Choroid plexus epithelial cell (primary cell): ENCODE measurements around the gene CADM1.

ENCODE experiments used
- DNase-seq: peaks from one replicate; pipeline ENCODE4 v3.0.0-alpha.2; 2010; ENCODE audit warnings: low read depth
- H3K4me3 ChIP-seq: 2 replicates; pipeline ENCODE4 v1.5.1; 2011; ENCODE audit warnings: low read depth, mild to moderate bottlenecking, control low read depth, low read length, moderate library complexity
- TF ChIP-seq, protein P1 (sequence below): conservative IDR thresholded peaks from 2 replicates; pipeline ENCODE4 v1.5.1; 2011; ENCODE audit warnings: low read depth, mild to moderate bottlenecking, control low read depth, inconsistent platforms, low read length, moderate library complexity

CADM1 gene

GRCh38 chr11:115144914-115145313, 359.3 kb downstream of the CADM1 start:
- DNase-seq = no peak
- TF ChIP-seq, protein P1, sequence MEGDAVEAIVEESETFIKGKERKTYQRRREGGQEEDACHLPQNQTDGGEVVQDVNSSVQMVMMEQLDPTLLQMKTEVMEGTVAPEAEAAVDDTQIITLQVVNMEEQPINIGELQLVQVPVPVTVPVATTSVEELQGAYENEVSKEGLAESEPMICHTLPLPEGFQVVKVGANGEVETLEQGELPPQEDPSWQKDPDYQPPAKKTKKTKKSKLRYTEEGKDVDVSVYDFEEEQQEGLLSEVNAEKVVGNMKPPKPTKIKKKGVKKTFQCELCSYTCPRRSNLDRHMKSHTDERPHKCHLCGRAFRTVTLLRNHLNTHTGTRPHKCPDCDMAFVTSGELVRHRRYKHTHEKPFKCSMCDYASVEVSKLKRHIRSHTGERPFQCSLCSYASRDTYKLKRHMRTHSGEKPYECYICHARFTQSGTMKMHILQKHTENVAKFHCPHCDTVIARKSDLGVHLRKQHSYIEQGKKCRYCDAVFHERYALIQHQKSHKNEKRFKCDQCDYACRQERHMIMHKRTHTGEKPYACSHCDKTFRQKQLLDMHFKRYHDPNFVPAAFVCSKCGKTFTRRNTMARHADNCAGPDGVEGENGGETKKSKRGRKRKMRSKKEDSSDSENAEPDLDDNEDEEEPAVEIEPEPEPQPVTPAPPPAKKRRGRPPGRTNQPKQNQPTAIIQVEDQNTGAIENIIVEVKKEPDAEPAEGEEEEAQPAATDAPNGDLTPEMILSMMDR = no peak
- no peak overlapping the region for H3K4me3 ChIP-seq

GRCh38 chr11:115144014-115144413, 360.2 kb downstream of the CADM1 start:
- H3K4me3 ChIP-seq = no peak overlapping the region
- TF ChIP-seq, protein P1 = no peak

GRCh38 chr11:115141231-115142114, 362.7 kb downstream of the CADM1 start:
- DNase-seq = no peak
- TF ChIP-seq, protein P1 = no peak
- H3K4me3 ChIP-seq = no peak overlapping the region

More at GRCh38 chr11:115144014-115144413, 360.2 kb downstream of the CADM1 start:
- no peak for DNase-seq

DNA sequence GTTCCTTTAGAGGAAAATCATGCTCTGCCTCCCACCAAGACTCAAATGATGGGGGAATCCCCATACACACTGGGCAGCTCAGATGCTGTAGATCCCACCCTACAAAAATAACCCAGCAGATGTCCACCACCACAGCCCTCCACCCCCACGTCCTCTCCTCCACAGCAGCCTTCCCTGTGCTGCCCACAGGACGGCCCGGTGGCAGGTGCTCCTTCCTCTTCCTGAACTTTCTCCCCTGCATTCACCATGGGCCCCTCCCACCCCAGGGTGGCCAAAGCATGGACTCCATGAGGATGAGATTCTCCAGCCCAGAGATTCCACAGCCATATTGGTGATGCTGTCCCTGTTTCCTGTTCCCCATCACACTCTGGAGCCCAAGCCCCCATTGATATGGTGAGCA, 368.3 kb downstream of the CADM1 start:
- DNase-seq = no peak
- TF ChIP-seq, protein P1 = no peak
- no peak overlapping the region for H3K4me3 ChIP-seq

DNA sequence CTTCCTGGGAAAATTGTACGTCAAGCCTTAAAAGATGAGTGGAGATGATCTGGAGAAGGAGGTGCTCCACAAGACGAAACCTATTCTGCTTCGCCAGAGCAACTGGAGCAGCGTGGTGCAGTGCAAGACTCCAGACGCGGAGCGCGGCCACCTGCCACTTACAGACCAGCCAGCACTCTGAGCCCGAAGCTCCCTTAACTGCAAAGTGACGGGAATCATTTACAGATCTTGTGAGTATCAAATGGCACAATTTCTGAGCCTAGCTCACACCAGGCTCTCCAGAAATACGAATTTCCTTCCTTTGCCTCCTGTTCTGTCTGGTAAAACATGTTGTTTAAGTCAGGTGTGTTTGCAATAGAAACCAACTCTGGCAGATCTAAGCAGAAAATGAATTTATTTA, 369.3 kb downstream of the CADM1 start:
- DNase-seq = no peak
- TF ChIP-seq, protein P1 = no peak
- H3K4me3 ChIP-seq = no peak overlapping the region

DNA sequence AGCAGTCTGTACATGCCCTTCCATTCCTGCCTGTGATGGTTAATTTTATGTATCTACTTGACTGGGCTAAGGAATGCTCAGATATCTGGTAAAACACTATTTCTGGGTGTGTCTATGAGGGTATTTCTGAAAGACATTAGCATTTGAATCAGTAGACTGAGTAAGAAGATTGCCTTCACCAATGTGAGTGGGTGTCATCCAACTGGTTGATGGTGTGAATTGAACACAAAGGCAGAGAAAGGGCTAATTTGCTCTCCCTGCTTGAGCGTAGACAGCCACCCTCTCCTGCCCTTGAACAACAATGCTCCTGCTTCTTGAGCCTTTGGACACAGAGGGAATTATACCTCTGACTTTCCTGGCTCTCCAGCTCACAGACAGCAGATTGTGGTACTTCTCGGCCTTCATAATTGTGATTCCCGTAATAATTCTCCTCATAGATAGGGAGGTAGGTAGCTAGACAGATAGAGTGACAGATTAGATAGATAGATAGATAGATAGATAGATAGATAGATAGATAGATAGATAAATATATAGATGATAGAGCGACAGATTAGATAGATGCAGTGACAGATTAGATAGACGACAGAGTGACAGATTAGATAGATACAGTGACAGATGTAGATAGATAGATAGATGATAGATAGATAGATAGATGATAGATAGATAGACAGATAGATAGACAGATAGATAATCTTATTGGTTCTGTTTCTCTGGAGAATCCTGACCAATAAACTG, 370.6 kb downstream of the CADM1 start:
- no peak overlapping the region for H3K4me3 ChIP-seq
- no peak for DNase-seq
- TF ChIP-seq, protein P1 = no peak
